NCI-H510A (cell line): ENCODE results near the gene NPHP4.

ENCODE experiments used
- DNase-seq: peaks from one replicate; lab custom pipeline; 2025; lab: John Stamatoyannopoulos, UW

NPHP4 gene

DNA sequence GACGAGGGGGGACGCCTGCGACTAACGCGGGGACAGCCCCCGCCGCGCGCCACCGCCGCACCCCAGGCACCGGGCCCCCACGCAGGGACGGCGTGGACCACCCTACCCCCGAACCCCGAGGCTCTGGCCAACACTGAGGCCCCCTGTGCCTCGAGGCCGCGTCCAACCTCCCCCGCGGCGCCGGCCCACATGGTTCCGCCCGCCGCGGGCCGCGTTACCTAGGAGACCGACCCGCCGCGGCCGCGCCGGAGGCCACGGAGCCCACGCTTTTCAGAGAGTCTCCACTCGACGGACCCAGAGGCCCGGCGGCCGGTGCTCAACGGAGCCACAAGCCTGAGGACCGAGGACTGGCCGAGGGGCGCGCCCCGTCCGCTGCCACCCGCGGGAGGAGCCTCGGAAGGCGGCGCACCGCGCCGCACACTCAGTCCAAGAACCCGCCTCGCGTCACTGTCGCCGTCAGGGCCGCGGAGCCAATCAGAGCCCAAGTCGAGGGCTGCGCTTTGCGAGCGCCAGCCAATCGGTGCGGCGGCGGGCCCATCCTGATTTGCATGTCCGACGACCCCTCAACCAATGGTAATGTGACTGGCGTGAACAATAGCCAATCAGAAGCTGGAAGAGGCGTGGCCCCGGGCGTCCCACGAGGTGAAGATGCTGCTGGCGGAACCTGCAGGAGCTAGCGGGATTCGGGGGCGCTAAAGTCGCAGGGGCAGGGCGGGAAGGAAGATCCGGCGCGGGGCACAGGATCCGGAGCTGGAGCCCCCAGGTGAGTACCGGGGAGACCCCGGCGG lies at the start of gene NPHP4:
Gene NPHP4 (minus strand): TSS at position 400 of the 788 bp plus-strand sequence. CDS start 6,136 bp downstream, outside the sequence.
- DNase-seq = peak; percentile 100

DNA sequence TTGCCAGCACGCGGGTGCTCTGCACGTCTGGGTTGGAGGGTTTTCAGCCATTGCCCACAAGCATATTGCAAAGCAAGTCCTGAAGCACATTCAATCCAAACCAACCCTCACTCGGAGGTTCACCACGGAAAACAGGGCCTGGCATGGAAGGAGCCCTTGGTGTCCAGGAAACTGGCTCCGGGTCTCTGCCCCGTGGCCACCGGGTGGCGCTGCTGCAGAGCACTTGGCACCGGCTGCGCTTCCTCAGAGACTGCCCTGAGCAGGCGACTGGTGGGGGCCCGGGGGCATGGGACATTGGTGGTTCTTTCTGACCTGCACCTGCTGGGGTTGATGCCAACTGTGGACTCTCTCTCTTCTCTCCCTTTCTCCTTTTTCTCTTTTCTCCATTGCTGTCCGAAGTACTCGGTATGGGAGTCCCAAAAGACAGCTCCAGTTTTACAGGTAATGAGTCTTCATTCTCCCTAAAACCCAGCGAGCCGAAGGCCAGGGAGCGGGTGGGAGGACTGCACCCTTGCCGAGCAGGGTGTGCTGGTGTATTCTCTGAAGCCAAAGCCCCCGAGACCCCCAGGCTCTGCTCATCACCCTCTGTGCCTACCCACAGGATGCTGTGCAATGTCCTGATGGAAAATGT lies 49.3 kb upstream of the NPHP4 start:
- DNase-seq = no peak

DNA sequence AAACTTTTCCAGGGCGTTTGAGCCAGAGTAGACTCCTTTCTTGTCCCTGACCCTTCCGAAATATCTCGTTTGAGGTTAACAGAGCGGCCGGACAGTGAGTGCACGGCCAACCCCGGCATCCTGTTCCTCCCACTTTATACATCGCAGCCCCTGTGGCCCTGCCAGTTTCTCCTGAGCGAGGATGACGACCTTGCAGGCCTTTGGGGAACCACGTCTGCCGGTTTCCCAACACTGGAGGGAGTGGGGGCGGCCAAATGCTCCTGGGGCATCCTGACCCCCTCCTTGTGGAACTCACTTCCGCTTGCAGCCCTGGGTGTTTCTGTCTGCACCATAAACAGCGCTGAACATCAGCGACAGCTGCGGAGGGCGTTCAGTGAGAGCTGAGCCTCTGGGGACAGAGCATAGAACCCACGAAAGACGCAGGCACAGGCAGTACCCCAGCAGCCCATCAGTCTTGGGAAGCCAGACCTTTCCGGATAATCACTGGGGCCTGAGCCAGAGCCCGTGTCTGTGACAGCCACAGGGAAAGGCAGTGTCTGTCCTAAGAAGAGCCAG lies 48.7 kb upstream of the NPHP4 start:
- DNase-seq = no peak

DNA sequence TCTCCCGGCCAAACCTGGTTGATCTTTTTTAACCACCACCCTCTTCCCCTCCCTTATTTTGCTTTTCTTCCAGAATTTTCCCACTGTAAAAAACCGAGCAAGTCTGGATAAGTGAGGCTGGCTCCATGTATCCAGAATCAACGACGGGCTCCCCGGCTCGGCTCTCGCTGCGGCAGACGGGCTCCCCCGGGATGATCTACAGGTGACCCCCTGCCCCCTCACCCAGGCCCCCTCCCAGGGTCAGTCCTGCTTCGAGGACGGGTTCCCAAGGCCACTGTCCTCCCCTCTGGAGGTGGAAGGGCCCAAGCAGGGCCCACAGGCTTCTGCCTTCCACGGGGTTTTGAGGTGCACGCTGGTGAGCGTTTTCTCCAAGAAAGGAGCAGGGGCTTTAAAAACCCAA lies 48.2 kb upstream of the NPHP4 start:
- no peak for DNase-seq

DNA sequence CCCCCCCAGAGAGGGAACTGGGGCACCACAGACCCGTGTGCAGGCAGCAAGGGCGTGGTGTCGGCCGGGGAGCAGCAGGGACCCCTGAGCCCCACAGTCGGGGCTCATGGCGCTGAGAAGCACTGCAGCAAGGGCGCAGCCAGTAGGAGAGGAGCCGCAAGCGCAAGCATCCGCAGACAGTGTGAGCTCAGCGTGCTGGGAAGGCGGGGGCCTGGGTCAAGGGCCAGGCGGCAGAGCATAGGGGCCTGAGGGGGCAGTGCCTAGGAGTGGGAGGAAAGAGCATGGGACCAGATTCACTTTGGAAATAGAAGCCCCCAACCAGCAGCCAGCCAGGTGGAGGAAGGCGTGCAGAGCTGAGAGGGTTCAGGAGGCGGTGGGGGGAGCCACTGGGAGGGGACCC lies 46.8 kb upstream of the NPHP4 start:
- DNase-seq = no peak

DNA sequence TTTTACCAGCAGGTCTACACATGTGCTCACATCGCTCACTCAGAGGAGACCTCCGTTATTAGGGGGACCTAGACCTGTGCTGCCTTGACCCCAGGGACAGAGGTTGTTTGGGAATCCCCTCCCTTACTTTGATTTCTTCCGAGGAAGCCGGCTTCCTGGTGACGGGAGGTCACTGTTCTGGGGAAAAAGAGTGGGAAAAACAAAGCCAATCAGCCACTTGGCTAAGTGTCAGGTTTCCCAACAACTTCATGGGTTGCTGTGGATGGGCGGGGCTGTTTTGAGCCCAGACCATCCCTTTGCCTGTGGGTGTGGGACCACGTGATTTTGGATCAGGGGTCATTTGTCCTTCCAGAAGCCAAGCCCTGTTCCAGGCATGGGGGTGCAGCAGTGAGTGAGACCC lies 46.4 kb upstream of the NPHP4 start:
- DNase-seq = no peak

DNA sequence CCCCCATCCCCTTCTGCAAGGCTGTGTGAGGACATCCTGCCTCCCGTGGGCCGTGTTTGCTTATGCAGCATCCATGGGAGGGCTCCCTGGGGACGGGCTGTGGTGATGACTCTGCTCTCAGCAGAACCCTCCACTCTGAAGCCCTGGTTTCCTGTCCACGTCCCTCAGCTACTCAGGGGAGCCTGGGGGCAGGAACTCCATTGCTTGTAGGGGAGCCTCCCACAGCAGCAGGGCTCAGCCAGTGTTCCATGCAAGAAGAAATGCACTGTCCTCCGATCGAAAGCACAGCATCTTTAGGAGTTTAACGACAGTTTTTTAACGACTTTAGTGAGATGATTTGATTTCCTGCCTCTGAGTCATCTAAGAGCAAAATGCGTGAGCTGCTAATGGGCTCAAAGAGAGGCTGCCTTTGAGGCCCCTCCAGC lies 45.1 kb upstream of the NPHP4 start:
- DNase-seq = no peak

DNA sequence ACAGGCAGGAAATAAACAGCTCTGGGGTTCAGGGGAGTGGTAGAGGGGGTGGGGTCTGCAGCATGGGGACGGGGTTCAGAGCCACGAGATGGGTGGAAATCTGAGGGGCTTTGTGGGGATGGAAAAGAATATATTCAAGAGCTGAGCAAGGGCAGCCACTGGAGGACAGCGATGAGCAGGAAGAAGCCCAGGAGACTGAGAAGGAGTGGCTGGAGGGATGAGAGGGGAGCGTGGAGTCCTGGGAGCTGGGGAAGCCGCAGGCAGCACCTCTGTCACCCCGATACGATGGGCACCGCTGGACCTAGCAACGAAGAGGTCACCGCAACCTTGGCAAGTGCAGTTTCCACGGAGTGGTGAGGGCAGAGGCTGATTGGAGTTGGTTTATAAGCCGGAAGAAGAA lies 43.5 kb upstream of the NPHP4 start:
- no peak for DNase-seq

DNA sequence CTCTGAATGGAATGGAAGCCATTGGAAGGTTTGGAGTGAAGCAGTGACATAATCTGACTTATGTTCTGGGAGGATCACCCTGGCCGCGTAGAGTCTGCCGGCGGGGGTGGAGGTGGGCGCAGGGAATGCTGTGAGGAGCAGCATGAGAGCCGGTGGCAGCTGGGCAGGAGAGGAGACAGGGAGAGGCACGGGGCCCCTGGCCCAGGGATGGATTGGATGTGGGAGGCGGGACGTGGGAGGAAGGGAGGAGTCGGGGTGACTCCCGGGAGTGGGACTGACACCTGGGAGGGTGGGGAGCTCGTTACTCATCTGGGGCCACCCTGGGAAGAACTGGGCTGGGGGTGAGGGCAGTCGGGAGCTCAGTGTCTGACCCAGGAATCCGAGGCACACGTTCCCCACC lies 43.1 kb upstream of the NPHP4 start:
- DNase-seq = no peak

DNA sequence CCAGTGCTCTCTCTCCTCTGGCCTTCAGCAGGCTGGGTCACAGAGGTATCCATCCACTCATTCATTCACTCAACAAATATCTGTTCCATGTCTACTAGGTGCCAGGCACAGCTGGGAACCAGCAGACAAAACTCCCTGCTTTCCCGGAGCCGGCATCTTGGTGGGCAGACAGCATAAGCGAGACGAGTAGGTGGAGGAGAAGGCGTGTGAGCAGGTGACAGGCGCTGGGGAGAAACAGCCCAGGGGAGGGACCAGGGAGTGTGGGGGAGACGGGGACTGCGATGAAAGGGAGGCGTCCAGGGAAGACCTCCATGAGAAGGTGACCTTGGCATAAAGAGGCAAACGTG lies 42.5 kb upstream of the NPHP4 start:
- no peak for DNase-seq

DNA sequence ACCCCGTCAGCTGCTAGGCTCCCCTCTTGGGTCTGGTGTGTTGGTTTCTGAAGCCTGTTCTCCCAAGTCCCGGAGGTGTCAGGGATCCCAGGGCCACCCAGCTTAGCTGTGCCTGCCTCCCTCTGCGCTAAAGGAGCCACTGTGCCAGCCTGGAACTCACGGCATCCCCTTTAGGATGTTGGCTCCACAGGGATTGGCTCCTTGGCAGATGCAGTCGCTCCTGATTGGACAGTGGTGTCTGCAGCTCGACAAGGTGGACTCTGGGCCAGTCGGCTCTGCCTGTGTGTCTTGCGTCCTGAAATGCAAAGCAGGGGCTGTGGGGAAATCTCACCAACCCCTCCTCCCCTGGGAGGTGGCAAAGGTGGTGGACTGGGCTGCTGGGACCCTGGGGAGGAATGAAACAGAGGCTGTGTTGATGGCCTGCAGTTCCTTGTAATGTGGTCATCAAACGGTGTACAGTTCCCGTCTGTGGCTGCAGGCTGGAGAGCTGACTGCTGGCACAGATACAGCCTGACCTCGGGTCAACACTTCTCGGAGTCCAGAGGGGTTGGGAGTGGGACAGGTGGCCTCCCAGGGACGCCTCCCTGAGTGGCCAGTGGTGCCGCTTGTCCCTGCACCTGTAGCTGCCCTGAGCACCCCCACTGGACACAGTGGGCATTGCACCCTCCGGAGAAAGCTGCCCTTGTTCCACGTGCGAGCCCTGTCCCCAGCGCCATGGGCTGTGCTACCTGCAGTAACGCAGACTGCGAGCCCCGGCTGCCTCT lies 41.9 kb upstream of the NPHP4 start:
- peak; percentile 82 for DNase-seq

DNA sequence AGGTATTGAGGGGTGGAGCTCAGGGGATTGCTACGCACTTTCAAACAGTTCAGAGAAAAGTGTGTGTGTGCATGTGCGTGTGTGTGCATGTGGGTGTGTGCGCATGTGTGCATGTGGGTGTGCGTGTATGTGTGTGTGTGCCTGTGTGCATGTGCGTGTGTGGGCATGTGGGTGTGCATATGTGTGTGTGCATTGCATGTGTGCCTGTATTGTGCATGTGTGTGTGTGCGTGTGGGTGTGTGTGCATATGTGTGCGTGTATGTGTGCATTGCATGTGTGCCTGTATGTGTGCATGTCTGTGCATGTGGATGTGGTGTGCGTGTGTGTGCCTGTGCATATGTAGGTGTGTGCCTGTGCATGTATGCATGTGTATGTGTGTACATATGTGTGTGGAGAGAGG lies 40.9 kb upstream of the NPHP4 start:
- DNase-seq = no peak

DNA sequence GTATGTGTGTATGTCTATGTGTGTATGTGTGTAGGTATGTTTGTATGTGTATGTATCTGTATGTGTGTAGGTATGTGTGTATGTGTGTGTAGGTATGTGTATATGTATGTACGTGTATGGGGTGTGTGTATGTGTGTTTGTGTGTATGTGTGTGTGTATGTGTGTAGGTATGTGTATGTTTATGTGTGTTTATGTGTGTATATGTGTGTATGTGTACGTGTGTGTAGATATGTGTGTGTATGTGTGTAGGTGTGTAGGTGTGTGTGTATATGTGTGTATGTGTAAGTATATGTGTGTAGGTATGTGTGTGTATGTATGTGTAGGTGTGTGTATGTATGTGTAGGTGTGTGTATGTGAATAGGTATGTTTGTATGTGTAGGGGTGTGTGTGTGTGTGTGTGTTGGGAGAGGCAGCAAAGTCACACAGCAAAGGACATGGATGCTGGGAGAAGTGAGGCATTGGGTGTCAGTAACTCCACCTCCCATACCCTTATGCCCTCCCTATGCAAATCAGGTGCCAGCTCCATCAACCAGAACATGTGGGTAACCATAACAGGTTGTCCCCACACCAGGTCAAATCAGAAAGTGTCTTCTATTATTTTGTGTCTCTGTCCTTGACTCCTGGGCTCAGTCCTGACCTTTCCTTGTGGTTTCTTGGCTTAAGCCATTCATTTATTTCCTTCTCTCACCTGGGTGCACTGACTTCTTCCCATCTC lies 38.5 kb upstream of the NPHP4 start:
- no peak for DNase-seq

DNA sequence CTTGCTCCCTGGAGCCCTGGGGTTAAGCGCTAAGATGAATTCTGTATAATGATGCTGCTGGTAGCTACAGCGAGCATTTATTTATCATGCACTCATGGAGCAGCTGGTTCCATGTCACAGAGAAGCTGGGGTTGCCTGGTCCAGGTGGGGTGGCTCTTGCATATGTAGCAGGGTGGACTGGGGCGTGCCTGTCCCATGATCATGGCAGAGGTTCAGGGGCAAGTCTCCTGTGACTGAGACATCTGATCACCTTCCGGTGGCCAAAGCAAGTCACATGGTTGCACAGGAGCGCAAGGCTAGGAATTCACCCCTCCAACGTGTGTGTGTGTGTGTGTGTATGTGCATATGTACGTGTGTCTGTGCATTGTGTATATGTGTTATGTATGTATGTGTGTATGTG lies 37.9 kb upstream of the NPHP4 start:
- DNase-seq = no peak

DNA sequence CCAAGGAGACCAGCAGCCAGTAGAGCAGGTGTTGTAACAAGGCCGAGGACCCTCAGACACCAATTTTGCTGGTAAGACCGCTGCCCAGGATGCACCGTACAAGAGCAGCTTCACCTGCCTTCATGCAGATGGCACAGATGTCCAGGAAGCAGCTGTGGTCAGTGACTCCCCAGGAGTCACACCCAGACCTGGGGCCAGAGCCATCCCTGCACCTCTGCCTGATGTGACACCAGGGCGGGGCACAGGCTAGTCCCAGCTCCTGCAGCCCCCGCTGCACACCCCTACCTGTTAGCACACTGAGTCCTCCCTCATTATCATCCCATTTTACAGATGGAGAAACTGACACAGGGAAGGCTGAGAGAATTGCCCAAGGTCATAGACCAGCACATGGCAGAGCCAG lies 37.1 kb upstream of the NPHP4 start:
- no peak for DNase-seq

DNA sequence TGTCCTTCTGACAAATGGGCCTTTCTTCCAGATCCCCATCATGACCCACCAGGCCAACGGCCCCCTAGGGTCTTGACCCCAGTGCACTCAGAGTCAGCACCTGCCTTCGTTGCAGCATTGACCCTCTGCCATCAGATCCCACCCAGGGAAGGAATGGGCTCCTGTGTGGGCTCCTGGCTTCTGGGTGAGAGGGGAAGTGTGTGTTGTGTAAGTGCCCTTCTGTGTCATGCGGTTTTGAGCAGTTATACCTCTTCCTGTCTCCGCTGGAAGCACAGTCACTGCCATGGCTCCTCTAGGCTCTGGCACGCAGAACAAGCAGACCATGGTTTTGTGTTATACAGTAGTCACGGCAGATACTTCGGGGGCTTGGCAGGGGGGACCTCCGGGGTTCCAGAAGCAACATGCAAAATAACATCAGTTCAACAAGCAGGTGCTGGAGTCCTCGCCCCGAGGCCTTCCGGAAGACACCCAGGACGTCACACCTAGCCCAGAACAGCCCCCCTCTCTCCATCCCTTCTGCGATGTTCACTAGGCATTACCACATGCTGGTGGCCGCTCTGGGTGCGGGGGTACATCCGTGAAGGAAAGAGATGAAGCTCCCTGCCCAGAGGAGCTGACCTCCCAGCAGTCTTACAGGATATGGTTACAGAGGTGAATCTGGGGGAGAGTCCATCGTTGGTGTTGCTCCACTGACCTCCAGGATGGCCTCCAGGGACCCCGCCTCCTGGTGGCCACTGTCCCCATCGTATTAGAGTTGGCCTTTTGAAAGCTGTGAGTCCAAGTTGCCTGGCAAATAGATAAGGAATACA lies 36.0 kb upstream of the NPHP4 start:
- no peak for DNase-seq

DNA sequence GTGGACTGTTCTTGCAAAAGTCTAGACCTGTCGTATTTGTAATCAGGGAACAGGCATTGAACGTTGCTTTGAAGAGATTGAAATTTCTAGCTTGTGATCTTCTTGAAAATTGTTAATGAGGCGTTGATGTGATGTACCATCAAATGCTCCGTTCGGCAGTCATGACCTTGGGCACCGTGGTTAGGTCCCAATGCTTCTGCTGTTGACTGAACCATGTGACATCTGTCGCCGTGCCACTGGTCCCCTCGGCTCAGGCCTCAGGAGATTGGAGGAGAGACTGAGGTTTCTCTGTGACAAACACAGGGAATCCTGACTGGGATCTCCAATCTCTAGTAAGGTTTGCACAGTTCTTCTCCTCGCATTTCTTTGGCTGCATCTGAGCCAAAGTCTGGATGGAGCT lies 35.4 kb upstream of the NPHP4 start:
- DNase-seq = no peak

DNA sequence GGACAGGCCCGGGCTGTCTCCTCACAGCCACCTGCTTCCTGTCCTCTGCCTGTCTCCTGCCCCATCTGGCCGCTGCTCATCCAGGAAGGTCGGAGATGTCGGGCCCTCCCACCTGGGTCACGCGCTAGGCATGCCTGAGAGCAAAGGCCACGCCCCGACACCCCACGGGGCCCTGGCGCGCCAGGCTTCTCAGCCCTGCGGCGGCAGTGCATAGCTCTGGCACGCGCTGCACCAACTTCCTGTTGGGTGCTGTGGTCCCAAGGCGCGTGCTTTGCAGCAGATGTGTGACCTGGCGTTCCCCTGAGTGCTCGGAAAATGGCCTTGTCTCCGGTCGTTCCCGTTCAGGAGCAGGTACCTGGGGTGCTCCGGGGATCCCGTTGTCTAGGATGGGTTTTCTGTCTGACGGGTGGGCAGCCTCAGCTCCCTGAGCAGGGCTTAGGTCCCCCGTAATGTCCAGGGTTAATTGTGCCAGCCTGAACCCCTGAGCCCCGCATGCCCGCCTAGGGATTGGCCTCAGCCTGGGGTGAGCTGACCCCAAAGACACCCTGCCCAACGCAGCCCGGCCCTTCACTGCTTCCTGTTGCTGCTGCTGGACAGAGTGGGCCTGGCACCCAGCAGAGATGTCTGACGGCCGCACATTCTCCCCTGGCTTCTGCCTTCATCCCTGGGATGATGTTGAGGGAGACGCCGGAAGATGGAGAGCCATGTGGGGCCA lies 34.0 kb upstream of the NPHP4 start:
- DNase-seq = peak; percentile 100

DNA sequence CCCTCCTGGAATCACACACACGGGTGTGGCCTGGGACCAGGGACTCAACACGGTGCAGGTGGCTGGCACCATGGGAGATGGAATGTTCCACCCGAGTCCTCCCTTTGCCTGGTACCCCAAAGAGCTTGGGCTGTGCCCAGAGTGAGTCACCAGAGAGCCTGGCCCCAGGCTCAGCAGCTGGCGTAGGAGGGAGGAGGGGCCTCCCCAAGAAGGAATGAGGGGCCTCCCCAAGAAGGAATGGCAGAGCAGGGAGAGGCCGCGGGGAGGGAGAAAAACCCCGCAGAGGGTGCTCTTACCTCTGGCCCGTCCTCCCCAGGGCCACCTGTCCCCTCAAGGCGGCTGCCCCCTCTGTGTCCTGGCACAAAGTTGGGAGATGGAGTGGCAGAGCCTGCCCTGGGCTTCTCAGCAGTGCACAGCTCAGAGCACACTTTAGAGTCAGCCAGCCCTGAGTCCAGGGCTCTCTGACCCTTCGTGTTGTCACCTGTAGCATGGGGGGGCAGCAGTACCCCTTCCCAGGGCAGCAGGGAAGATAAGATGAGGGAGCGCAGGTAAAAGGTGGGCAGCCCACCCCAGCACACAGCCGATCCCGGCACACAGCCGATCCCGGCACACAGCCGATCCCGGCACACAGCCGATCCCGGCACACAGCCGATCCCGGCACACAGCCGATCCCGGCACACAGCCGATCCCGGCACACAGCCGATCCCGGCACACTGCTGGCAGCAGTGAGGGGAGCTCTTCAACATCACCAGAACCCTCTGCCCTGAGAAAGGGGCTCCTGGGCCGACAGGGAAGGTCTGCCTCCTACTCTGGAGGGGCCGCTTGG lies 33.3 kb upstream of the NPHP4 start:
- DNase-seq = no peak

DNA sequence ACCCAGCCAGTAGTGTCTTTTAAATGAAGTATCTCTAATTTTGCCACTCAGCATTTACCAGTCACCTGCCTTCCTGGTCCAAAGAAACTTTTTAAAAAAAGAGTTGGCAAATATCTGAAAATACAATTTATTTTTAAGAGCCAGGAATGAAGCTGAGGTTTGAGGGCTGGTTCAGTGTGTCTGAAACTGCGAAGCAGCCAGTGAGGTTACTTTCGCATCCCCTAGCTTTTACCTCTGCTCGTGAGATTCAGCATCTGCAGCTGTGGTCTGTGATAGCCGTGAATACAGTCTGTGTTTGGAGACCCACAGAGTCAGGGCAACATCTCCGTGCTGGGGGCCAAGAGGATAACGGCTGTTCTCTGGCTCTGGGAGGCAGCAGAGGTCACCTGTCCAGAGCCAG lies 32.2 kb upstream of the NPHP4 start:
- no peak for DNase-seq
